ENCODE data around the gene KRT12.

GRCh38 chr17:40872416-40872815, 5.4 kb upstream of the KRT12 start:
- TF ChIP-seq CTCF (IDR thresholded peaks at IDR 0.05; ENCODE audit: low read depth, low read length) = no peak
- no peak for TF ChIP-seq EZH2phosphoT487 (IDR thresholded peaks at IDR 0.05; ENCODE audit: low read depth)

Measured in OCI-LY3 (cell line).